ENCODE measurements around the gene VAPA.

The VAPA gene

GRCh38 chr18:9974279-9974915 is 60.6 kb downstream of the VAPA start:
- TF ChIP-seq CTCF (conservative IDR thresholded peaks at IDR 0.05; ENCODE audit: low read depth, low read length), result no peak

GRCh38 chr18:9975658-9976057 is 61.8 kb downstream of the VAPA start:
- Histone ChIP-seq H3K27me3 (ENCODE audit: insufficient read depth, low read depth) (no peaks in the 10 kb centered on the region), H2AFZ (ENCODE audit: low read depth) (no peak overlapping the region), H3K36me3 (ENCODE audit: insufficient read depth) (no peaks in the 10 kb centered on the region), H3K9ac (no peak overlapping the region), H3K4me1 (ENCODE audit: low read depth, poor library complexity, severe bottlenecking) (peaks cover 5% of the 10 kb centered on the region), H4K20me1 (ENCODE audit: insufficient read depth) (no peaks in the 10 kb centered on the region), H3K79me2 (ENCODE audit: insufficient read depth, low read depth) (no peaks in the 10 kb centered on the region), H3K27ac (no peak overlapping the region), H3K4me2 (no peak overlapping the region), H3K4me3 (IDR thresholded peaks at IDR 0.05; ENCODE audit: insufficient read depth, low read depth, low read length) (no peak overlapping the region)
- TF ChIP-seq CTCF (conservative IDR thresholded peaks at IDR 0.05; ENCODE audit: low read depth, low read length), result no peak

More at GRCh38 chr18:9974279-9974915, 60.6 kb downstream of the VAPA start:
- Histone ChIP-seq H3K79me2 (ENCODE audit: insufficient read depth, low read depth) (no peaks in the 10 kb centered on the region), H4K20me1 (ENCODE audit: insufficient read depth) (no peaks in the 10 kb centered on the region), H3K4me1 (ENCODE audit: low read depth, poor library complexity, severe bottlenecking) (peaks cover 5% of the 10 kb centered on the region), H3K4me3 (IDR thresholded peaks at IDR 0.05; ENCODE audit: insufficient read depth, low read depth, low read length) (no peak overlapping the region), H3K27ac (no peak overlapping the region), H3K36me3 (ENCODE audit: insufficient read depth) (no peaks in the 10 kb centered on the region), H3K27me3 (ENCODE audit: insufficient read depth, low read depth) (no peaks in the 10 kb centered on the region), H3K9ac (no peak overlapping the region), H3K4me2 (no peak overlapping the region), H2AFZ (ENCODE audit: low read depth) (no peak overlapping the region)

- TF ChIP-seq CTCF (conservative IDR thresholded peaks at IDR 0.05; ENCODE audit: low read depth, low read length), result no peak
- no peak overlapping the region for H3K27ac ChIP-seq
Observed at GRCh38 chr18:9982711-9983110, 68.9 kb downstream of the VAPA start.

GRCh38 chr18:9984080-9984479 is 70.3 kb downstream of the VAPA start:
- H4K20me1 ChIP-seq (ENCODE audit: insufficient read depth), result no peaks in the 10 kb centered on the region
- no peak overlapping the region for H3K4me3 ChIP-seq (IDR thresholded peaks at IDR 0.05; ENCODE audit: insufficient read depth, low read depth, low read length)
- H3K4me2 ChIP-seq, result no peak overlapping the region
- no peaks in the 10 kb centered on the region for H3K4me1 ChIP-seq (ENCODE audit: low read depth, poor library complexity, severe bottlenecking)
- H3K27ac ChIP-seq, result no peak overlapping the region
- TF ChIP-seq CTCF (conservative IDR thresholded peaks at IDR 0.05; ENCODE audit: low read depth, low read length), result no peak
- no peak overlapping the region for H3K9ac ChIP-seq
- H3K27me3 ChIP-seq (ENCODE audit: insufficient read depth, low read depth), result no peaks in the 10 kb centered on the region
- H2AFZ ChIP-seq (ENCODE audit: low read depth), result no peak overlapping the region
- no peaks in the 10 kb centered on the region for H3K36me3 ChIP-seq (ENCODE audit: insufficient read depth)
- no peaks in the 10 kb centered on the region for H3K79me2 ChIP-seq (ENCODE audit: insufficient read depth, low read depth)

More at GRCh38 chr18:9982711-9983110, 68.9 kb downstream of the VAPA start:
- Histone ChIP-seq H3K27me3 (ENCODE audit: insufficient read depth, low read depth) (no peaks in the 10 kb centered on the region), H3K4me3 (IDR thresholded peaks at IDR 0.05; ENCODE audit: insufficient read depth, low read depth, low read length) (no peak overlapping the region), H3K9ac (no peak overlapping the region), H3K79me2 (ENCODE audit: insufficient read depth, low read depth) (no peaks in the 10 kb centered on the region), H4K20me1 (ENCODE audit: insufficient read depth) (no peaks in the 10 kb centered on the region), H3K4me2 (no peak overlapping the region), H3K36me3 (ENCODE audit: insufficient read depth) (no peaks in the 10 kb centered on the region), H2AFZ (ENCODE audit: low read depth) (no peak overlapping the region), H3K4me1 (ENCODE audit: low read depth, poor library complexity, severe bottlenecking) (no peaks in the 10 kb centered on the region)

Data from KMS-11 (cell line).